IMR-90 (cell line): ENCODE measurements around the gene AGK. TPM values are rescaled to one million over a fixed set of nuclear protein-coding genes. Genes with fewer than 3 reads are reported as not detected.

Experiments used
- ATAC-seq: fragments of 200-7000 bp; cut with Tn5 transposase; 2 replicates; pipeline ENCODE4 v1.9.1; 2020; ENCODE audit warnings: low read depth, mild to moderate bottlenecking, moderate library complexity
- BruUV-seq: library from RNA; stranded (reverse); fragments of 400-500 nt; replicated peaks from 2 replicates; lab custom pipeline; 2021; lab: Mats Ljungman, UMichigan
- CTCF ChIA-PET: fragments of 300-600 bp; formaldehyde crosslinking; extraction: SDS; loops from one replicate; lab custom pipeline; 2021; ENCODE audit warnings: antibody characterized with exemption; lab: Yijun Ruan, JAX
- POLR2A ChIA-PET: fragments of 300-600 bp; sonication (Branson Sonifier 250); formaldehyde crosslinking; loops from one replicate; lab custom pipeline; 2022; ENCODE audit warnings: antibody characterized with exemption; ENCODE audit not compliant: unreplicated experiment; lab: Charles Lee
- DNase-seq: peaks from one replicate; pipeline ENCODE4 v3.0.0; 2013
- H2AFZ ChIP-seq: replicated peaks from 2 replicates; pipeline ENCODE3; 2013; ENCODE audit warnings: low read length, mild to moderate bottlenecking; ENCODE audit not compliant: poor library complexity
- H2AK5ac ChIP-seq: 2 replicates; pipeline ENCODE4 v1.6.1; 2013; ENCODE audit warnings: low read depth, low read length, inconsistent platforms
- H2AK9ac ChIP-seq: replicated peaks from 2 replicates; pipeline ENCODE3; 2013; ENCODE audit warnings: mild to moderate bottlenecking, low read depth, low read length, moderate library complexity; ENCODE audit not compliant: poor library complexity
- H2BK120ac ChIP-seq: 2 replicates; pipeline ENCODE4 v1.6.1; 2013; ENCODE audit warnings: low read depth, low read length, inconsistent platforms
- H2BK15ac ChIP-seq: 3 replicates; pipeline ENCODE4 v1.6.1; 2013; ENCODE audit warnings: low read depth, low read length, inconsistent platforms
- H2BK20ac ChIP-seq: 2 replicates; pipeline ENCODE4 v1.6.1; 2013; ENCODE audit warnings: low read depth, mild to moderate bottlenecking, inconsistent platforms, low read length, moderate library complexity
- H2BK5ac ChIP-seq: 2 replicates; pipeline ENCODE4 v1.6.1; 2013; ENCODE audit warnings: mild to moderate bottlenecking, low read depth, low read length, inconsistent platforms; ENCODE audit not compliant: poor library complexity, severe bottlenecking
- H3K14ac ChIP-seq: replicated peaks from 2 replicates; pipeline ENCODE4 v1.6.1; 2013; ENCODE audit warnings: low read depth, low read length, inconsistent platforms
- H3K18ac ChIP-seq: 2 replicates; pipeline ENCODE4 v1.6.1; 2013; ENCODE audit warnings: low read depth, low read length, control low read depth
- H3K23ac ChIP-seq: 2 replicates; pipeline ENCODE4 v1.6.1; 2013; ENCODE audit warnings: low read depth, low read length, inconsistent platforms
- H3K27ac ChIP-seq: 2 replicates; pipeline ENCODE4 v1.5.1; 2013; ENCODE audit warnings: mild to moderate bottlenecking, control low read depth, low read length; ENCODE audit not compliant: insufficient read depth
- H3K27me3 ChIP-seq: 2 replicates; pipeline ENCODE4 v1.6.1; 2013; ENCODE audit warnings: low read length; ENCODE audit not compliant: control insufficient read depth, insufficient read depth
- H3K36me3 ChIP-seq: 2 replicates; pipeline ENCODE4 v1.6.1; 2013; ENCODE audit warnings: low read length, mixed read lengths; ENCODE audit not compliant: control insufficient read depth, insufficient read depth
- H3K4ac ChIP-seq: 2 replicates; pipeline ENCODE4 v1.6.1; 2013; ENCODE audit warnings: low read depth, low read length, inconsistent platforms
- H3K4me1 ChIP-seq: 2 replicates; pipeline ENCODE4 v1.6.1; 2013; ENCODE audit warnings: low read length, mixed read lengths; ENCODE audit not compliant: control insufficient read depth, insufficient read depth
- H3K4me2 ChIP-seq: 2 replicates; pipeline ENCODE4 v1.6.1; 2013; ENCODE audit warnings: low read depth, mild to moderate bottlenecking, control low read depth, low read length, moderate library complexity
- H3K4me3 ChIP-seq: 2 replicates; pipeline ENCODE4 v1.5.1; 2013; ENCODE audit warnings: low read depth, mild to moderate bottlenecking, control low read depth, low read length, moderate library complexity; ENCODE audit not compliant: insufficient read depth
- H3K56ac ChIP-seq: 2 replicates; pipeline ENCODE4 v1.6.1; 2013; ENCODE audit warnings: low read length, inconsistent platforms; ENCODE audit not compliant: insufficient read depth; ENCODE audit errors: extremely low read depth
- H3K79me1 ChIP-seq, 2 experiments: 2 replicates each; pipeline ENCODE4 v1.6.1; 2013; ENCODE audit warnings: low read length in 2 of 2, inconsistent platforms in 1 of 2, low read depth in 1 of 2
- H3K9ac ChIP-seq: 2 replicates; pipeline ENCODE4 v1.6.1; 2013; ENCODE audit warnings: low read depth, low read length, control low read depth
- H3K9me1 ChIP-seq: 2 replicates; pipeline ENCODE4 v1.6.1; 2013; ENCODE audit warnings: low read length, inconsistent platforms; ENCODE audit not compliant: insufficient read depth
- H3K9me3 ChIP-seq: 2 replicates; pipeline ENCODE4 v1.6.1; 2013; ENCODE audit warnings: low read length; ENCODE audit not compliant: control insufficient read depth, insufficient read depth
- H4K20me1 ChIP-seq: 2 replicates; pipeline ENCODE4 v1.6.1; 2013; ENCODE audit warnings: low read length, inconsistent platforms; ENCODE audit not compliant: insufficient read depth
- H4K5ac ChIP-seq: 2 replicates; pipeline ENCODE4 v1.6.1; 2013; ENCODE audit warnings: mild to moderate bottlenecking, low read depth, low read length, control low read depth
- H4K8ac ChIP-seq, 2 experiments: 2 replicates each; pipeline ENCODE4 v1.6.1; 2013; ENCODE audit warnings: low read depth in 2 of 2, low read length in 2 of 2, control low read depth in 1 of 2, inconsistent platforms in 1 of 2
- H4K91ac ChIP-seq: 2 replicates; pipeline ENCODE4 v1.6.1; 2013; ENCODE audit warnings: low read depth, low read length, inconsistent platforms; ENCODE audit not compliant: insufficient read depth
- BHLHE40 ChIP-seq: fragments of 150-350 bp; IDR thresholded peaks from 2 replicates; pipeline ENCODE4 v1.6.1; 2016; ENCODE audit warnings: mild to moderate bottlenecking, low read depth, low read length
- CEBPB ChIP-seq: IDR thresholded peaks from 2 replicates; pipeline ENCODE4 v1.6.1; 2012; ENCODE audit warnings: low read depth, low read length, improper control_type of control experiment
- CHD1 ChIP-seq: IDR thresholded peaks from 2 replicates; pipeline ENCODE4 v1.6.1; 2012; ENCODE audit warnings: low read depth, low read length, improper control_type of control experiment
- CTCF ChIP-seq: conservative IDR thresholded peaks from 2 replicates; pipeline ENCODE4 v1.5.1; 2012; ENCODE audit warnings: mild to moderate bottlenecking, low read depth, low read length, improper control_type of control experiment
- ELK1 ChIP-seq: fragments of 150-350 bp; IDR thresholded peaks from 2 replicates; pipeline ENCODE4 v1.6.1; 2016; ENCODE audit warnings: low read depth, mild to moderate bottlenecking, low read length, moderate library complexity, borderline replicate concordance
- FOS ChIP-seq: fragments of 150-350 bp; IDR thresholded peaks from 2 replicates; pipeline ENCODE4 v1.6.1; 2016; ENCODE audit warnings: low read depth, low read length
- MAFK ChIP-seq: IDR thresholded peaks from 2 replicates; pipeline ENCODE4 v1.6.1; 2012; ENCODE audit warnings: low read depth, low read length, improper control_type of control experiment
- MAZ ChIP-seq: IDR thresholded peaks from 2 replicates; pipeline ENCODE4 v1.6.1; 2012; ENCODE audit warnings: low read depth, mild to moderate bottlenecking, low read length, improper control_type of control experiment, moderate library complexity, borderline replicate concordance
- NFE2L2 ChIP-seq: fragments of 150-350 bp; IDR thresholded peaks from 2 replicates; pipeline ENCODE4 v1.6.1; 2016; ENCODE audit warnings: low read depth, mild to moderate bottlenecking, low read length
- POLR2A ChIP-seq: IDR thresholded peaks from 2 replicates; pipeline ENCODE4 v1.6.1; 2012; ENCODE audit warnings: mild to moderate bottlenecking, low read depth, low read length
- RAD21 ChIP-seq: IDR thresholded peaks from 2 replicates; pipeline ENCODE4 v1.6.1; 2012; ENCODE audit warnings: low read length, improper control_type of control experiment
- RCOR1 ChIP-seq: IDR thresholded peaks from 2 replicates; pipeline ENCODE4 v1.6.1; 2012; ENCODE audit warnings: mild to moderate bottlenecking, low read length, improper control_type of control experiment; ENCODE audit not compliant: insufficient replicate concordance
- RFX5 ChIP-seq: IDR thresholded peaks from 2 replicates; pipeline ENCODE4 v1.8.0; 2012; ENCODE audit warnings: low read depth, mild to moderate bottlenecking, low read length, moderate library complexity
- USF2 ChIP-seq: fragments of 150-350 bp; IDR thresholded peaks from 2 replicates; pipeline ENCODE4 v1.6.1; 2017; ENCODE audit warnings: mild to moderate bottlenecking, antibody characterized with exemption, low read length, low read depth
- WGBS, 2 experiments: methylation state at CpG; one replicate each; pipeline versions ENCODE4 v1.1.5 to v1.1.7; 2013; ENCODE audit warnings: missing lambda C conversion rate in 2 of 2; ENCODE audit not compliant: insufficient read length in 1 of 2; ENCODE audit errors: extremely low coverage in 2 of 2; 5-methylcytosine and 5-hydroxymethylcytosine counted together
- dilution Hi-C: fragments of 300-500 bp; cut with HindIII; formaldehyde crosslinking; loops from one replicate; pipeline ENCODE4 v1.14.3; 2018; ENCODE audit warnings: low sequenced_read_pairs; ENCODE audit not compliant: unreplicated experiment
- in situ Hi-C: fragments of 300-500 bp; cut with MboI; formaldehyde crosslinking; loops from 3 replicates; pipeline ENCODE4 v1.14.3; 2019; ENCODE audit warnings: low sequenced_read_pairs, inconsistent platforms, mixed read lengths
- intact Hi-C: fragments of 100-400 bp; cut with micrococcal nuclease; formaldehyde crosslinking; loops from 2 replicates; pipeline ENCODE4 v1.10.0; 2022
- polyA plus RNA-seq, 3 experiments: library from polyadenylated mRNA; depleted of rRNA; stranded (reverse); fragments of >200 nt; gene quantifications; 2 replicates each; pipeline ENCODE4 v1.2.3, GENCODE V29; 2012; ENCODE audit warnings: low replicate concordance in 1 of 3
- total RNA-seq: library from RNA; depleted of rRNA; stranded (reverse); fragments of >200 nt; gene quantifications from 2 replicates; pipeline ENCODE4 v1.2.3, GENCODE V29; 2012

The AGK gene
- total and polyA plus RNA-seq, 2 of the 4 experiments (the other 2 are of a cell fraction): 35.5 to 37.3 TPM

GRCh38 chr7:141700296-141700847 is 149.2 kb downstream of the AGK start:
- H3K27ac ChIP-seq: no peak overlapping the region
- 100% methylated on average over 1 of the region's 5 CpGs; no CpG with 5 or more reads in 1 of the 2 experiments for WGBS, 2 experiments
- DNase-seq: no peak
- ChIA-PET POLR2A (no interaction called here), CTCF (no interaction called here)
- H3K9me1 ChIP-seq: no peaks in the 10 kb centered on the region
- H3K4me3 ChIP-seq: no peak overlapping the region
- H4K91ac ChIP-seq: no peak overlapping the region
- in situ Hi-C loops: no loop called here
- peaks cover 3% of the 10 kb centered on the region; the same call in 1 of the 2 replicates for H3K27me3 ChIP-seq
- dilution Hi-C loops: no loop called here
- no peak overlapping the region for H2BK120ac ChIP-seq
- no peak overlapping the region for H2AK9ac ChIP-seq
- no peak overlapping the region for H3K18ac ChIP-seq
- no peak overlapping the region for H3K9ac ChIP-seq
- H2AFZ ChIP-seq: peak overlapping the region; percentile 47
- H3K14ac ChIP-seq: no peak overlapping the region
- H4K20me1 ChIP-seq: no peaks in the 10 kb centered on the region; the same call in 1 of the 2 replicates
- H2BK15ac ChIP-seq: no peak overlapping the region
- H3K4ac ChIP-seq: no peak overlapping the region
- no peak overlapping the region for H2BK20ac ChIP-seq
- no peak for ATAC-seq
- TF ChIP-seq RFX5 (no peak), POLR2A (no peak), ELK1 (no peak), CEBPB (no peak), BHLHE40 (no peak), NFE2L2 (no peak), FOS (no peak), RAD21 (no peak), USF2 (no peak), CTCF (no peak), RCOR1 (no peak), MAZ (no peak), MAFK (no peak), CHD1 (no peak)
- no peak overlapping the region for H3K23ac ChIP-seq
- H2BK5ac ChIP-seq: no peak overlapping the region
- H3K4me1 ChIP-seq: peaks cover 1% of the 10 kb centered on the region; the same call in 1 of the 2 replicates
- BruUV-seq: no TSS peak
- no peak overlapping the region for H4K8ac ChIP-seq
- H3K4me2 ChIP-seq: no peak overlapping the region; the same call in 1 of the 2 replicates
- no peak overlapping the region for H3K56ac ChIP-seq
- H3K79me1 ChIP-seq: peaks cover 8 to 11% of the 10 kb centered on the region in 2 experiments; a peak in 2 of 4 replicates
- no peak overlapping the region for H2AK5ac ChIP-seq
- intact Hi-C loops: no loop called here
- H4K5ac ChIP-seq: no peak overlapping the region
- no peaks in the 10 kb centered on the region for H3K36me3 ChIP-seq
- H3K9me3 ChIP-seq: no peaks in the 10 kb centered on the region
